ENCODE data around the gene EDA.

EDA gene

DNA sequence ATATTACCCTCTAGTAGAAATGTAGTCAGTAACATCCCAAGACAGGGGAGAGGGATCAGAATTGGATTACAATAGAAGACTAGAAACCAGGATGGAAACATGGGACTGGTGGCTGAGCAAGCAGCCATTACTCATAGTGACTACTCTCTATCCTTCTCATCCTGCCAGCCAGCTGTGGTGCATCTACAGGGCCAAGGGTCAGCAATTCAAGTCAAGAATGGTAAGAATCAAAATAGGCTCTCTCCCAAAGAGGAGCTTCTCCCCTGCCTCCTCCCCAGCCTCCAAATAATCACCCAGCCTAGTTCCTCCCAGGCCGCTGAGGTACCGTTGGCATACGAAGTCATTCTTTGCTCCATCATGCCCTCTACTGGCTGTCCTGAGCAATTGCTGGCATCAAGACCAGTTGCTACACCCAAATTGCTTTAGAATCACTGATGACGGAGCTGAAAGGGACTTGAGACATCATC, 414.4 kb downstream of the EDA start:
- DNase-seq = peak; percentile 65

DNA sequence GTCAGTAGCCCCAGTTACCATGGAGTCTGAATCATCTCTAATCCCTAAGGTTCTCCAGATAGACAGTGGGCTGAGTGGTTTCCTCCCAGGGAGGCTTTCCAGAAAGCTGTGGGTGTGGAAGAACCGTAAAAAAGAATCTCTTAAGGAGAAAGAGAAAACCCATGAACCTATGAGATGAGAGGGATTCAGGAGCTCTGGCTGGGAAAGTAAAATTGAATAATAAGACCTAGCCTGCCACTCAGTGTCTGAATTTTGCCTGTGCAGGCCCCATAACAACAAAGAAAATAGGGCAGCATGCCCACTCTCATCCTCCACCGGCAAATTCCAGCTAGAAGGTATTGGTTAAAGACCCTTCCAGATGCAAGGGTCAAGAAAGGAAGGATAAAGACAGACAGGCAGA, 416.9 kb downstream of the EDA start:
- DNase-seq = no peak

DNA sequence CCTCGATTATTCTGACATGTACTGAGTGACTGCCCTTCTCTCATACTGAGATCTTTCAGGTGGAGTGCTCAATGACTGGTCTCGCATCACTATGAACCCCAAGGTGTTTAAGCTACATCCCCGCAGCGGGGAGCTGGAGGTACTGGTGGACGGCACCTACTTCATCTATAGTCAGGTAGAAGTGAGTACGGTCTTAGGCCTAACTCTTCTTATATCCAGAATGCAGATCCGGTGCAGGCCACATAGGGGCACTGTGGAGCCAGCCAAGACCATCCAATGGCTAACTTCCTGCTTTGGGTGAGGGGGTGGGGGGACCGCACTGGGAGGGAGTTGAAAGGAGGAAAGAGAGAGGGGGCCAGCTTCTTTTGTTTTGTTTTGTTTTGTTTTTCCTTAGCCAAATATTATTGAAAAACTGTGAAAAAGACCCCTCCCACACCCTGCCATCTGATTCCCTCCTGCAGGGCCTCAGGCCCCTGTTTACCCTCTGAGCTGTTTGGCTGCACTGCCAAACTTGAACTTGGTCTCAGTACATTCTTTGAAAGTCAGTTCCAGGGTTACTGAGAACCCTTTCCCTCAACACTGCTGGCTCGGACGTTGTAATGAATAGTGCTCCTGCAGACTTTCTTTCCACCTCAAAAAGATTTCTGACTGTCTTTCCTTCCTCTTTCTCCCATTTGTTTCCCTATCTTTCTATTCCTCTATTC, 417.6 kb downstream of the EDA start:
- DNase-seq = peak; percentile 68

DNA sequence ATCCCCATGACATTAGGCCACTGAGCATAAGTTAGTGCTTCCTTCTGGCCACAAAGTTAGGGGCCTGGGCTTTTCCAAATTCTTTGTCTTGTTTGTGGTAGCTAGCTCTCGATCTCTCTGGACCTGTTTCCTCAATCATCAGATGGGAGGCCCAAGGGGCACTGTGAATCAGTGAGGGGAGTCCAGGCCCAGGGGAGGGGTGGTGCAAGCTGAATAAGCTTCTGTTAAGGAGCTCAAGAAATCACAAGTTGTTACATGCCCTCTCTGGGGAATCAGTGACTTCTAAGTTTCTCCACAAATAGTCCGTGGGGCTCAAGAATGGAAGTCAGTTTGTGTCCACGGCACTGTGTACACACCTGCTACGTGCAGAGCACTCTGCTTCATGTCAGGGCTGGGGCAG, 418.7 kb downstream of the EDA start:
- no peak for DNase-seq

DNA sequence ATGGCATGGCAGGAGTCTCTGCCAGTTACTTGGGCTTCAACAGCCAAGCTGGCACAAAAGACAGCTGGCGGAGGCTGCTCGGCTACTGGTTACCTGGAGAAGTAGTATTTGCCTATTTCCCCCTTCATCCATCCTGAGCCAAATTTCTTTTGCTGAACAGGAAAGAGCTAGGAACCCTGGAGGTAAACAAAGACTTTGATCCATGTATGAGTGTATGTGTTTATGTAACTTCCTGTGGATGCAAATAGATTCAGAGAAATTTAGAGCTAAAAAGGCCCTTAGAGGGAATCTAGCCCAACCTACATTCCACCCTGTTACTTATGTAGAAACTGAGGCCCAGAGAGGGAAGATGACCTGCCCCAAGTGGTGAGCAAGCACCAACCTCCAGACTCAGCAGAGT, 422.6 kb downstream of the EDA start:
- DNase-seq = no peak

DNA sequence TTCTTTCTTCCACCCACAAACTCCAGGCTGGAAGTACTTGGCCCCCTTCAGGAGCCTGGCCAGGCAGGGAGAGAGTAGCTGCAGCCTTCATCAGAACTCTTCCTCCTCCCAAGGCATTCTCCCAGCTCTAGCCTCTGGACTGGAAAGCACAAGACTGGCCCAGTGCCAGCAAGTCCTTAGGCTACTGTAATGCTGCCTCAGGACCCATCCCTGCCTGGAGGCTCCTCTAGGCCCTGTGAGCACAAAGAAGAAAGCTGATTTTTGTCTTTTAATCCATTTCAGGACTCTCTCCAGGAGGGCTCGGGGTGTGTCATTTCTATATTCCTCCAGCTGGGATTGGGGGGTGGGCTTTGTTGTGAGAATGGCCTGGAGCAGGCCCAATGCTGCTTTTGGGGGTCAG, 423.0 kb downstream of the EDA start:
- peak; percentile 31 for DNase-seq

DNA sequence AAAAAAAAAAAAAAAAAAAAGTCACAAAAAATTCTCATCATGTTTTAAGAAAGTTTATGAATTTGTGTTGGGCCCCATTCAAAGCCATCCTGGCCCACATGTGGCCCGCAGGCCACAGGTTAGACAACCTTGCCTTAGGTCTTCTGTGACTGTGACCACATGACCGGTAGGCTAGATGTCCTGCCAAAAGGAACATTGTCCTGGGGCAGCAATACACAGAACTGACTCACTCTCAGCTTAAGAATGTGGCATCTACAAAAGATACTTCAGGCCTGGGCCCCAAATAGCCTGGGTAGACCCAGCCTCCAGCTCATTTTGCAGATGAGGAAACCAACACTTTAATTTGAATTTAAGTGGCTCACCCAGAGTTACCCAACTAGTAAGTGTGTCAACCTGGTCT, 423.8 kb downstream of the EDA start:
- peak; percentile 22 for DNase-seq

DNA sequence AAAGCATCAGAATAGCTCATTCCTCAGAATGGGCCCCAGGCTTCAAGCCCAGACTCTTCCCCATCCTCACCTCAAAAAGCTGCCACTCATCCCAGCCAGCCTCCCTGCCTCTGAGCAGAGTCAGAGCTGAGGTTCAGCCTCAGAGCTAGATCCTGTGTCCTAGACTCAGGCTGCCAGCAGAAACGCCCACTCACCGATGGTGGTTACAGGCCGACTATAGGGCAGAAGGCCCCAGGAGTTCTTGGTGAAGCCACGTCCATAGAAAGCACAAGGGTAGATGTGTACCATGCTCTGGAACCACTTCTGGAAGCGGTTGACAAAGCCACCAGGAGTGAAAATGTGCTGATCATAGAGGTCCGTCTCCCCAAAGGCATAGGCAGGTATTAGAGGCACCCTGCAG, 426.1 kb downstream of the EDA start:
- peak; percentile 19 for DNase-seq

DNA sequence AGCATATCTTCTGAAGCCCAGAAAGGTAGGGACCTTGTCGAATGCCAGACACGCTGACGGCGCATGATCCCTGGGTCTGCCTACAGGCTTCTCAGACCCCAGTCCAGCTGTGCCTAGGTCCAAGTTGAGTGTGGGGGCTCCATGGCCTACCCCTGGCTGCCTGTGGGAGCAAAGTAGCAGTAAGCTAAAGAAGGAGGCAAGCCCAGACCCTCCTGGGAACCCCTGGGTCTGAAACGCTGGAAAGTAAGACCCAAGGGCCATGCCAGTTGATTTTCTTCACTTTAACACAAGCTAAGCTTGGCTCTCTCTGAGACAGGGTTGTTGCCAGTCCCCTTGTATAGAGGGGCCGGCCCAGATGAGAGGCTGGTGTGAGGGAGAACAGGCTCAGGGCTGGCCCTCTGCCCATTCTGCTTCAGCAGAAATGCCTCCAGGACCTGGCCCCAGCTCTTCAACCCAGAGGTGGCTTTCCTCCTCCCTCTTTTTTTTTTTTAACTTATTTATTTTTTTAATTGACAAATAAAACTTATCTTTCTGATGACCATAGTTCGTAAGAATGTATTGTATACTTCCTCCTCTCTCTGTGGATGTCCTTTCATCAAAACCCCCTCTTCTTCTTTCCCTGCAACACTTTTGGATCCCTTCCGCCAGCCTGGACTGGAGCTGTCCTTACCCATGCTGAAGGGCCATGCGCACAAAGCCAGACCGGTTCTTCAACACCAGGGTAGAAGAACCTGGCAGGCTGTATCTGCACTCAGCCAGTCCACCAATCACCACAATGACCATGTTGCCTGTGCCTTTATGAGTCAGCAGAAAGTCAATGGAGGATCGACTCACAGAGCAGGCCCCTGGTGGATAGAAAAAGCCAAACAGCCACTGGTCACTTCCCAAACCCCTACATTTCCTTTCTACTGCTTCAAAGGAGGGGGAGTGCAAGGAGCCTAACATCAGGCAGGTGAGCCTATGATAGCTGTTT, 426.8 kb downstream of the EDA start:
- peak; percentile 66 for DNase-seq

DNA sequence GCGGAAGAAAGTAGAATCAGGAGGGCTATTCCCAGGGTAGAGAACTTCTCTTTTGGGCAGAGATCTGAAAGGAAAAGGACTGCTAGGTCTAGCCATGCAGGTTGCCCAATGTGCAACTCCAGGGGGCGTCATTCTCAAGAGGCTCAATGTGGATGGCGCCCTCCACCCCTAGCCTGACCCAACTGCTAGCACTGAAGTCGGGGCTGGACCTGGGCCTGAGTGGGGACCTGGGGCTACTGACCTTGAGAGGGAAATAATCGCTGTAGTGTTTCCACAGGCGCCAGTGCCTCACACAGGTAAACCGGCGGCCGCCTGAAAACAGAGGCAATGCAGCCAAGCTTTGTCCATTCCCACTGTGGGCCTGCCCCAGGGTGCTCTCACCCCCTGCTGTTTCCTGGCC, 427.8 kb downstream of the EDA start:
- DNase-seq = peak; percentile 26

DNA sequence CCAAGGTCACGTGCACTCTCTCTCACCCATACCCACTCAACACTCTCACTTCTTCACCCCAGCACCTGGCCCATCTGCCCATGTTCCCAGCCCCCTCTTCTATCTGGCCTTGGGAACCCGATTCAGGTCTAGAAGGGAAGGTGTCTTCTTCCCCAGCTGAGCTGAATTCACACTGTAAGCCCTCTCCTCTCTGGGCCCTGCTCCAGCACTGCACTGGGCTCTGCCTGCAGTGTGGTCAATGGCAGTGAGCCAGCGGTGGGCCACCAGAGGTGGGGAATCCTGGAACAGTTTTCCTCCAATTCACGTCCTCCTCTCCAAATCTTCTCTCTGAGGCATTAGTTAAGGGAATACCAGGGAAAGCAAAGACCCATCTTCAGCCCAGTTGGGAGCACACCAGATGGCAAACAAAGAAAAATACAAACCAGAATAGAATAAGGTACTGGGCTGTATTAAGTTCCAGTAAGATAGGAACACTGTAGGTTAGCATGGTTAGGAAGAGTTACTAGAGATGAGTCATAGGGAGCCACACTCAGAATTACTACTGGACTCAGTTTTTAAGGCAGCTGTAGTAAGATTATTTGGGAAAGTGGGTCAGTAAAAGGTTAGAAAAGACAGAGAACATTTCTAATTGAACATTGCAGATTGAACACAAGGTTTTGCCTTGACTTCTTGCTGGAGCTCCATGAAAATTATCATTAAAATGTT, 428.8 kb downstream of the EDA start:
- peak; percentile 26 for DNase-seq

DNA sequence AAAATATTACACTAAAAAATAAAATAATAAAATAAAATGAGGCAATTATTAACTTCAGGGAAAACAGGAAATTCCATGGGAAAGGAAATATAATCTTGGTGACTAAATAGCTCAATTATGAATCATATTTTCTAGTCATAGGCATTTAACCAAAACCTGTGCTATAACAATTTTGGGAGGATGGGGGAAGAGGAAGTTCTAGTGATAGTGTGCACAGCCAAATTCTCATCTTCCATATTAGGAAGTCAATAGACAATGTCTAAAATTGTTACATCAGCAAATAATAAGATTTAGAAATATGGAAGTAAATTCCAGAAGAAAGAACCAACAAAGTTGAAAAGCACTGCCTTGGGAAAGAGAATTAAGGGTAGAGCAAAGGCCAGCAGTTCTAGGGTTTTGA, 431.1 kb downstream of the EDA start:
- DNase-seq = no peak

DNA sequence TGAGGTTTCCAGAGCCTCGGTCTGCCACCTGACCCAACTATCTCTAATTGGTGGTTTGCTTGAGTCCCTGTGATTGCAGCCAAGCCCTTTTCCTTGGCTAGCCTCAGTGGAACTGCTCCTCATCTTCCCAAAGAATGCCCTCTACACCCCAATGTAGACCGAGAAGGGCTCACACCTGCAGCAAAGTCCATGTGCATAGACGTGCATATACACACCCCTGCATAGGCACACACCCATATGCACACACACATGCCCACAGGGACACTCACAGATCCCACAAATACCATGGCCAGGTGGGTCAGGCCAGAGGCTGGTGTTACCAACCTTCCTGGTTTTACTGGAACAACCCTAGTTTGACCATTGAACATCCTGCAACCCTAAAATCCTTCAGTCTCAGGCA, 433.5 kb downstream of the EDA start:
- DNase-seq = no peak

DNA sequence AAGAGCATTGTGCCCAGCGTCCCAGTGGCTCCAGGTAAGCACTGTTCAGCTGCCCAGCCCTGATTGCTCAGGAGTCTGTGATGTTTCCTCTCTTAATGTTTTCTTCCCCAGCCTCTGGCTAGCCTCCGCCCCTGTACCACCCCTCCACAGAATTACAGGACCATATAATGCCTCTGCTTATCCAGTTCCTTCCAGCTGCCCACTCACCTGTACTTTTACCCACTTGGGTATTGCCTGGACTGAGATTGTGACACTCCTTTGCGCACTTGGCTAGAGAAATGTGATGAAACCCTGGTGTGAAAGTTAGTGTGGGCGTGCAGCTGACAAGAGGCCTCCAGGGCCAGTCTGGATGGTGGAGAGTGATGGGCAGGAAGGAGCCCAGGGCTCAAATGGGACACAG, 434.0 kb downstream of the EDA start, which contains the start of gene AWAT2:
Gene AWAT2, minus strand, starts transcription at position 14 of the 400 bp plus-strand sequence. Its CDS starts 6 bp downstream, at position 8.
- no peak for DNase-seq

DNA sequence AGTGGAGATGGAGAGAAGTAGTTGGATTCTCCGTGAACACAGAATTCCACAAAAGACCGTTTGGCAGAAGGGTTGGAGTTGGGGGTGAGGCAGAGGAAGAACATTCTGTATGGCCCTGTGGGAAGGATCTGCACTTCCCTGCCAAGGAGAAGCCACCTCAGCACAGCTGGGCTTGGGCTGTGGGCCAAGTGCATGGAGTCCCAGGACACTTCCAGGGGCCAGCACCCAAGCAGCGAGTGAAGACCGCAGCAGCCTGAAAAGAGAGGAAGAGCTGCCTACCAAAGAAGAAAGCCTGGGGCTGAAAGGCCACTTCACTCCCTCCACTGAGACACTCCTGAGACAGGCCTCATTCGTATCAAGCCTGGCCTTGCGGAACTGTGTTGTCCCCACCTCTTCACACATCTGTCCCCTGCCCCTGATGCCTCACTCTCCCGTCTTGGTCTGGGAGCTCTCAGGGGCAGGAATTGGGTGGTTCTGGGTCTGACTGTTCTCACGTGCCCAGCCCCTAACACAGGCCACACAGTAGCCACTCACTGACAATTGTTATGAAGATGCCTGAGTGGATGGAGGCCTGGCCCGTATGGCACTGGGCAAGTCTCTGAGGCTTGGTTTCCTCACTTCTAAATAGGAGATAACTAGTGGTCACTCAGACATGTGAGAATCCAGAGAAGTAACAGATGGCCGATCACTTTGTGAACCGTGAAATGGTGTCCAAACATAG, 437.1 kb downstream of the EDA start:
- peak; percentile 34 for DNase-seq

DNA sequence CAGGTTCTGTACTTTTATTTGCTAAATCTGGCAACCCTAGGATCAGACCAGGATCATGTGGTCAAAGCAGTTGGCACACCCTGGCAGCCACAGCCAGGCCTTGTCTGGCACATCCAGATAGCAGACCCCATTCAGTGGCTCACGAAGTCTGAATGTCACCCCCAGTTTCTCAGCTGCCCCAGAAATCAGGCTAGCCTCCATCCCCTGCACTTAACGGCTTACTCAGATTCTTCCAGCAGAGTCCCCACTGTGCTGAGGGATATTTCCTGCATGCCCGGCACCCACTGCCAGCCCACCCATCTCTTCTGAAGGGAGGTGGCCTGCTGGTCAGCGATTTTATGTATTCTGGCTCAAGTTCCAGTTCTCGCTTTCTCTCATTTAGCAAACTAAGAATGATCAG, 438.5 kb downstream of the EDA start:
- peak; percentile 22 for DNase-seq

DNA sequence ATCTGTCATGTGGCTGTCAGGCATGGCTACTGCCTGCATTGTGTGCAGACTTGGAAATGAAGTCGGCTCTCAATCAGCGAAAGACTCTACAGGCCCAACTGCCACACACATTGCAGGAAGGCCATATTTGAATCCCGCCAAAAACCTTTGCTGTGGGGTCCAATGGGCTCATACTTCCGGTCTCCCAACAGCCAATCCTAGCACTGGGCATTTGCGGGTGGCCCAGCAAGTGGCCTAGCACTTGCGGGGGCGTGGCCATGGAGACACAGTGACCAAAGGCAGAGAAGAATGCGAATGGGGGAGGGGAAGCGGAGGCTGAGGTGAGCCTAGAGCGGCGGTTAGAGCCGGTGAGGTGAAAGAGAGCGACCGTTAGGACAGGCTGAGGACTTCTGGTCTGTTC, 446.2 kb downstream of the EDA start, which contains the start of gene OTUD6A:
Gene OTUD6A, plus strand, starts transcription at position 382 of the 400 bp plus-strand sequence. CDS start 68 bp downstream, outside the sequence.
- no peak for DNase-seq

DNA sequence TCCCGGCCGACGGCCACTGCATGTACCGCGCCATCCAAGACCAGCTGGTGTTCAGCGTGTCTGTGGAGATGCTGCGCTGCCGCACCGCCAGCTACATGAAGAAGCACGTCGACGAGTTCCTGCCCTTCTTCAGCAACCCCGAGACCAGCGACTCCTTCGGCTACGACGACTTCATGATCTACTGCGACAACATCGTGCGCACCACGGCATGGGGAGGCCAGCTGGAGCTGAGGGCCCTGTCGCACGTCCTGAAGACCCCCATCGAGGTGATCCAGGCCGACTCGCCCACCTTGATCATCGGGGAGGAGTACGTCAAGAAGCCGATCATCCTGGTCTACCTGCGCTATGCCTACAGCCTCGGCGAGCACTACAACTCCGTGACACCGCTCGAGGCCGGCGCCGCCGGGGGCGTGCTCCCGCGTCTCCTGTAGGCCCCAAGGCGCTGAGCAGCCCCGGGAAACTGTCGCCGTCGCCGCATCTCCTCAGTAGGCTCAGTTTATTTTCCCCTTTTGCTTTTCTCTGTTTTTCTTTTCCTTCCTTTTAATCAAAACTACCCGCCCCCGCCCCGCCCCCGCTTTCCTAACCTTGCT, 447.1 kb downstream of the EDA start:
- no peak for DNase-seq

DNA sequence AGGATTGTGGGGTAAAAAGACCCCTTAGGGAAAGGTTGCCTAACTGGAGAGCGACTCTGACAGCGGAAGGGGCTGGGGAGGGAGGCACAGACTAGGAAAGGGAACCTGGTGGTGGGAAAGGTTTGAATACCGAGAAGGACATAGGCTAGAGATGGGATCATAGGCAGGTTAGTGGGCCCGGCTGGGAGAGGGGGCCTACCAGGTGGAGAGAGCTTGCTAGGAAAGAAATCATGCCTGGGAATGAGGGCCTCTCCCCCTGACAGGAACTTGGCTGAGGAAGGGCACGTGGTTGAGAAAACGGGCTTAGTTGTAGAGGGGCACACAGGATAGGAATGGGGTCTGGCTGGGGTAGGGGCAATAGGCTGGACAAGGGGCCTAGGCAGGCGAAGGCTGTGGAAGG, 450.7 kb downstream of the EDA start:
- no peak for DNase-seq

DNA sequence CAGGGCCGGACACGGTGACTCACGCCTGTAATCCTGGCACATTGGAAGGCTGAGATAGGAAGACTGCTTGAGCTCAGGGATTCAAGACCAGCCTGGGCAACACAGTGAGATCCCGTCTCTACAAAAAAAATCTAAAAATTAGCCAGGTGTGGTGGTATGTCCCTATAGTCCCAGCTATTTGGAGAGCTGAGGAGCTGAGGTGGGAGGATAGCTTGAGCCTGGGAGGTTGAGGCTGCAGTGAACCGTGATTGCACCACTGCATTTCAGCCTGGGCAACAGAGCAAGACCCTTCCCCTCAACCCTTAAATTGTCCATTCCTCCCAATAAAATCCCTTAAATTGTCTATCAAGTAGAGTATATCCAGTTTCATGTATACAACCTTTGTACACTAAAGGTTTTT, 463.4 kb downstream of the EDA start:
- DNase-seq = no peak

DNA sequence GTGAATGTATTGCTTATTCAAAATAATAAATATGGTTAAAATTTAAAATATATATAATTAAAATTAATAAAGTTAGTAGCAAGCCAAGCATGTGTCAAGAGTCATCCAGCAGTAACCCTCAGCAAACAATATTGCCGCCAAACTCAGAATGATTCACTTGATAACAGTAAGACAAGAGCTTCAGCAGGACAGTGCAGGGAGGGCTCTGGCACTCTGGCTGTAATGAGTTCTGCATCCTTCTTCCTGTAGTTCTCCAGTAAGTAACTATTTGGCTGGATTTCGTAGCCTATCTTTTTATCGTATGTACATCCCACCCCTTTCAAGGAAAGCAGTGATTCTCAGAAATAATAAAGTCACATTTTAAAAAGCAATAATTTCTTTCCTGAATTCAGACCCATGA, 464.0 kb downstream of the EDA start:
- DNase-seq = no peak

DNA sequence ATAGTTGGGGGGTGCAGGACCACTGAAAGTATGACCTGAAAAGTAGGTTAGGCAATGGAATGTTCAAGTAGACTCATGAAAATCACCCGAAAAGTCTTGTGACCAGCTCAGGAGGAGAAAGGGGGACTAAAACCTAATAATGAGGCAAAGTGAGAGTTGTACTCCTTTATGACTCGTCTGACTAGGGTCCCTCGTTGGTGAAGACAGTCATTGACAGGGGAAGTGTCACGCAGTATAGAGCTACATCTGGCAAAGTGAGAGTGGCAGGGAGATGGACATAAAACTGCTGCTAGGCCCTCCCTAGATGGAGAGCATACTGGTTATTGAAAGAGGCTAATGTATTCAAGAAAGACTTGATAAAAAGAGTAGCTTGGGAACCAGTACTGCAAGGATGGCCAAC, 466.8 kb downstream of the EDA start:
- no peak for DNase-seq
